ENCODE measurements around the gene HIPK2.

DNA sequence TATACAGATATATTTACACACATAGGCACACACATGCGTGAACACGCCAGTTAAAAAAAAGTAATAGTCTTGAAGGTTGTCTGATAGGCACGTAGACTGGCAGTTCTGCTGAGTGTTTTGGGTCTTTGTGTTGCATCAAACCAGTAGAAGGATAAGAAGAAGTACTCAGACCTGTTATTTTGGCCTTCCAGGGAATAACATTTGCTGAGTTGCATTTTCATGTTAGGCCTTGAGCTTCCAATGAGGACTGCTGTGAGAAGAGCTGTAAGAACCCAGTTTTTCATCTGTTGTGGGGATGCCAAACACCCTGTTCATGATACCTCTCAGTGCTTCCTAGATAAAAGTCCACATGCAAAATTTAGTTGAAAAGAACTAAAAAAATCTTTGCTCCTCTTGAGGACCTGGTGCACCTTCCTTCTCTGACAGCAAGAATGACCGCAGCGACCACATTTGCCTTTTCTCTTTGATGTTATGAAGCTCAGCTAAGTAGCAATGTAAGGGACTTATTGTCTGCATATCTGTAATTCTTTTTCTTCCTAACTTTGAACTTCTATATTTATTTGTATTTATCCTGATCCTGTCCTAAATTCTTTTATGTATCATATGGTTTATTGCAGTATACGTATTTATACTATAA, 27.2 kb downstream of the HIPK2 start:
- no peak for TF ChIP-seq POLR2A (IDR thresholded peaks at IDR 0.05)
- TF ChIP-seq CTCF (IDR thresholded peaks at IDR 0.05), result no peak
- TF ChIP-seq EP300 (IDR thresholded peaks at IDR 0.05), result no peak
